ENCODE data around the gene EPHB3.

Gene EPHB3

DNA sequence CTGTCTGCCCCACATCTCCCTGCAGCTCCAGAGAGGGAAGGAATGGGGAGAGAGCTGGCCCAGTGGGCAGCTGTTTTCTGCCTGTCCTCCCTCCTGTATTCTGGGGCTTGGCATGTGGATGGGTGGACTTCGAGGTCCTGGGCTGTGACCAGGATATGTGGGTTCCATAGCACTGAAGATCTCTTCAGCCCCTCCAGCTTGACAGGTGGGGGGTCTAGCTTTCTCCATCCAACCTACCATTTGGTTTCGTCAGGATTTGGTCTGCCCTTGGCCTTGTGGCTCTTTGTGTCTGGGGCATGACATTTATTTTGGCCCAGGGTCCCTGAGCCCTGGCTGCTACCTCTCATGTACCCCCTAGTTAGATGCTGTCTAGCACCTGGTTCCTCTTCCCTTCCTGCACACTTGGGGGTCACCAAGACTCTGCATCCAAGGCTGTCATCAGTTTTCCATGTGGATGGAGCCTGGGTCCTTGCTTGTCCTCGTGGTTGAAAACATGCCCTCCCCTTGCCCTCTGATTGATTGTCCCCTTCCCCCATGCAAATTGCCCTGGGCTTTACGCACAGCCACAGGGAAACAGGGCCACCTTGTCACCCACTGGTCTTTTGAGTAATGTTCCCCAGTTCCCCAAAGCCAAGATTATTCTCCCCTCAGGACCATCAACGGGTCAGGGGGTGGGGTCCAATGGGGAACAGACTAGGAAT lies 3.2 kb downstream of the EPHB3 start:
- DNase-seq (ENCODE audit: low spot score): no peak

- peak; percentile 63 for DNase-seq (ENCODE audit: low spot score)
Measured at GRCh38 chr3:184565421-184566211, 4.0 kb downstream of the EPHB3 start.

GRCh38 chr3:184566441-184567414 lies 5.1 kb downstream of the EPHB3 start:
- DNase-seq (ENCODE audit: low spot score): no peak

DNA sequence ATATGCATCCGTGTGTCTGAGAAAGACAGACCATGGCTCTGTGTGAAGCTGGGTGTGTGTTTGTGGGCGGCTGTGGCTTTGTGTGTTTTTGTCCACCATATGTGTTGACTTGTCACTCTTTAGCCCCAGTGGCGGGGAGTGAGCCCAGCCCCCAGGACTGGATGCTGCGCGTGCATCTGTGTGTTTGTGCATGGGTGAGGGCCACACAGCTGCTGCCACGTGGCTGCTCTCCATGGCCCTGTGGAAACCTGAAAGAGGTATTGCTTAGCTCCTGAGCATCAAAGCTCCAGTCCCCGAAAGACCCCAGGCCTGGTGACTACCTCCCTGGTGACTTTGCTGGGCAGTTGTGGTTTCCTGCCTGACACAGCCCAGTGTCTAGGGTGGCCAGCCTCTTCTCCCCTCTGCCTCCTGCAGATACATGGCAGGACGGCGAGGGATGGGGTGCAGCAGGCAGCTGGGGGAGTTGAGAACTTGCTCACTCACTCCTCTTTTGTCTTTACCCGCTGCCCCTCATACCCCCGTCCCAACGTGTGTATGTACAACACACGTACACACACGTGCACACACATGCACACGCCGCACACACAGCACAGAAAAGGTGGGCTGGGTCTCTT lies 6.5 kb downstream of the EPHB3 start:
- DNase-seq (ENCODE audit: low spot score): no peak

DNA sequence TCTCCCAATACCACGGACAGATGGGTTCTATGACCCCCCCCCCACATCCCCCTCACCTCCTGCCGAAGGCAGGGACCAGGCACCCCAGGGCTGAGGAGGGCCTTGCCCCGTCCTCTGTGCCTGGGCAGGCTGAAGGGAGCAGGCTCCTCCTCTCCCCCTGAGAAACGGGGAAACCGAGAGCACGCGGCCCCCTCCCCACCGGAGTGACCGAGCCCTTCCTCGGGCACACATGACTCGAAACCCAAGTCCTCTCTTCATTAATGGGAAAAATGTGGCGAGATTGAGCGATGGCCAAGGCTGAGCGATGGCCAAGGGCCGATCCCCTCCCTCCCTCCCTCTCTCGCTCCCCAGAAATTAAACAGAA lies 7.0 kb downstream of the EPHB3 start:
- no peak for DNase-seq (ENCODE audit: low spot score)

DNA sequence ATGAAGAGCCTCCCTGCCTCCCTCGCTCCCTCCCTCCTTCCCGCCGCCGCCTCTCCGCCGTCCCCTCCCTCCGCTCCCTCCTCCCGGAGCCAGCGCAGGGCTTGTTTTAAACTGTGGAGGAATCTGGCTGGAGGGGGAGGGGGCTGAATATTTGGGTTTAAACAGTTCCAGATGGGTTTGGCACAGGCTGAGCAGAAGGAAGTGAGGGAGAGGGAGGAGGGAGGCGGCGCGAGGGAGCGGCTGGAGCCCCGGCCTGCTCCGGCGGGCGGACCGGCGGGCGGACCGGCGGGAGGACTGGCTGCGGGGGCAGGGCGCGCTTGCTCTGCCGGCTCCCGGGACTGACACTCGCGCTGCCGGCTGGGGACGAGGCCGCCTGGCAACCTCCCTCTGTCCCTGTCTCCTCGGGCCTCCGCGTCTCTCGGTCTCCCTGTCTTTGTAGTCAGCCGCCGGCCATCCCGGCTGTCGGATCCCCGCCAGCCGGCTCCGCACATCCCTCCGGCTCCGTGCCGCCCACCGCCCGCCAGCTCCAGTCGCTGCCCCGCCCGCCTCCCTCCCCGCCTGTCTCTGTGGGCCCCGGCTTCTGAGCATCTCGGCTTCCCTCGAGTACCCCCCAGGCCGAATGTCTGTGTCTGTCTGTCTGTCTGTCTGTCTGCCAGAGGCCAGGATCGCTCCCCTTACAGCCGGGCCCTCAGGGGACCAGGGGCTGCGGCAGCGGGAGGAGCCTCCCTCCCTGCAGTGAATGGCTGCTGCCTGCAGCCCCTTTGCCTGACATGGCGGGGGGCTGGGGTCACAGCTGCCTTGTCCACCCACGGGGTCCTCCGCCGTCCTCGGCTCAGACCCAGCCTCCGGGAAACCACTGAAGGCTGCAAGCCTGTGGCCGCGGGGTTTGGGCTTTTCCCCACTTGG lies 7.6 kb downstream of the EPHB3 start:
- DNase-seq (ENCODE audit: low spot score): no peak

GRCh38 chr3:184570035-184570434 lies 8.4 kb downstream of the EPHB3 start:
- no peak for DNase-seq (ENCODE audit: low spot score)

DNA sequence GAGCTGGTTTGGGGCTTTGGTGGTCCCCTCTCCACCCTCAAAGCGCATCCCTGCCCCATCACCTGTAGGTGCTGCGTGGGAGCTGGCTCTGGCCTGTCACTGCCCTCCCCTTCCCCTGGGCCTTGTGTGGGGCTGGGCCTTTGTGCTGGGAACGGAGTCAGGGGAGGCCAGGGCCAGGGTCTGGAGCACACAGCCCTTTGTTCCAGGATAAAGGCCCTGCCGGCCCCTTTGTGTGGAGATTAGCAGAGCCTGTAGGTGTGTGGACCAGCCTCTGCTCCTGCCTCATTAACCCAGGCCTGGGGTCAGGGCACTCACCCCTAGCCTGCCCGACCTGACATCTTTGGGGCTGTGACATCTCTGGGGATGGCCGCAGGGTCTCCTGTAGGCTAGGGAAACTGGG lies 8.9 kb downstream of the EPHB3 start:
- DNase-seq (ENCODE audit: low spot score): no peak

GRCh38 chr3:184571750-184572377 lies 10.3 kb downstream of the EPHB3 start:
- no peak for DNase-seq (ENCODE audit: low spot score)

- DNase-seq (ENCODE audit: low spot score): no peak
Measured at GRCh38 chr3:184572633-184573270, 11.2 kb downstream of the EPHB3 start.

- DNase-seq (ENCODE audit: low spot score): no peak
Measured at GRCh38 chr3:184574515-184575417, 13.2 kb downstream of the EPHB3 start.

DNA sequence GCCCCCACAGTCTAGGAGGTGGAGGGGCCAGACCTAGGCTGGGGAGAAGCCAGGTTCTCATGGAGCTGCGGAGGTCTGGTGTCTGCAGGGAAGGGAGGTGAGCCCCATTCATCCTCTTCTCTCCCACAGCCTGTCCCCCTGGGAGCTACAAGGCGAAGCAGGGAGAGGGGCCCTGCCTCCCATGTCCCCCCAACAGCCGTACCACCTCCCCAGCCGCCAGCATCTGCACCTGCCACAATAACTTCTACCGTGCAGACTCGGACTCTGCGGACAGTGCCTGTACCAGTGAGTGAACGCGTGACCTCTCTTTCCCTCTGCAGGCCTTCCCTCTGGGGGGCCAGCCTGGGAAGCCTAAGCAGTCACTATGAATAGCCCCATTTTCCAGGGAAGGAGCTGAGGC lies 14.1 kb downstream of the EPHB3 start:
- DNase-seq (ENCODE audit: low spot score): no peak

DNA sequence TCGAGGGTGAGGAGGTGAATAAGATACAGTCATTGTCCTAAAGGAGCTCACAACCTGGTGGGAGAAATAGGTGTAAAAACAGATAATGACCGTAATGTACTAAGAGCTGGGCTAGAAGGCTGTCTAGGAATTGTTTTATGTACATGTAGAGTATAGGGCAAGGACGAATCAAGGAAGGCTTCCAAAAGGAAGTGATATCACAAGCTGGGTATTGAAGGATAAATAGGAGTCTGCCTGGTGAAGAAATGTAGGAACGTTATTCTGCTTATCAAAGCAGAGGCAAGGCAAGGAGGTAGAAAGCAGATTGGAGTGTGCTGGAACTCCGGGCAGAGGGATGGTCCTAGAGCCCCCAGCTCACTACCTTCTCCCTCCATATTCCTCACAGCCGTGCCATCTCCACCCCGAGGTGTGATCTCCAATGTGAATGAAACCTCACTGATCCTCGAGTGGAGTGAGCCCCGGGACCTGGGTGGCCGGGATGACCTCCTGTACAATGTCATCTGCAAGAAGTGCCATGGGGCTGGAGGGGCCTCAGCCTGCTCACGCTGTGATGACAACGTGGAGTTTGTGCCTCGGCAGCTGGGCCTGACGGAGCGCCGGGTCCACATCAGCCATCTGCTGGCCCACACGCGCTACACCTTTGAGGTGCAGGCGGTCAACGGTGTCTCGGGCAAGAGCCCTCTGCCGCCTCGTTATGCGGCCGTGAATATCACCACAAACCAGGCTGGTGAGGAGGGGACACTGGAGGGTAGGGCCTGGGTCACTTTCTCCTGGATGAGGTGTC lies 15.1 kb downstream of the EPHB3 start:
- no peak for DNase-seq (ENCODE audit: low spot score)

- DNase-seq (ENCODE audit: low spot score): no peak
Measured at GRCh38 chr3:184577546-184577945, 16.0 kb downstream of the EPHB3 start.

- no peak for DNase-seq (ENCODE audit: low spot score)
Measured at GRCh38 chr3:184578218-184578617, 16.6 kb downstream of the EPHB3 start.

- no peak for DNase-seq (ENCODE audit: low spot score)
Measured at GRCh38 chr3:184578822-184579221, 17.2 kb downstream of the EPHB3 start.

GRCh38 chr3:184579513-184579912 lies 17.9 kb downstream of the EPHB3 start:
- DNase-seq (ENCODE audit: low spot score): no peak

- DNase-seq (ENCODE audit: low spot score): no peak
Measured at GRCh38 chr3:184580376-184580775, 18.8 kb downstream of the EPHB3 start.

Data from RKO (cell line).